ENCODE data around the gene SPRED2. TPM values are rescaled to one million over a fixed set of nuclear protein-coding genes. Genes with fewer than 3 reads are reported as not detected.

The SPRED2 gene
- total and polyA plus RNA-seq, 4 donors, result 6.7 to 7.5 (median 7.1) TPM

- no peak for TF ChIP-seq CTCF (IDR thresholded peaks at IDR 0.05; ENCODE audit: low read depth, low read length, missing input control)
Observed at GRCh38 chr2:65364986-65365733, 67.2 kb downstream of the SPRED2 start (continued).

GRCh38 chr2:65363879-65364666 is 68.3 kb downstream of the SPRED2 start:
- Histone ChIP-seq H3K36me3 (ENCODE audit: control insufficient read depth in 4 of 4, insufficient read depth in 3 of 4, low read depth in 1 of 4, low read length in 3 of 4) (no peaks in the 10 kb centered on the region), H3K27me3 (ENCODE audit: control insufficient read depth in 4 of 4, insufficient read depth in 4 of 4, low read length in 3 of 4) (no peaks in the 10 kb centered on the region), H3K4me3 (ENCODE audit: low read depth in 1 of 3, low read length in 3 of 3) (no peak overlapping the region), H3K4me1 (ENCODE audit: control insufficient read depth in 4 of 4, insufficient read depth in 4 of 4, low read length in 3 of 4) (peaks cover 2 to 42% (median 30%) of the 10 kb centered on the region in 4 donors), H3K27ac (ENCODE audit: low read depth in 1 of 2, low read length in 2 of 2) (peak overlapping the region; percentile 45 to 69), H3K9me3 (ENCODE audit: control insufficient read depth in 4 of 4, low read length in 3 of 4) (no peaks in the 10 kb centered on the region), H3K9ac (ENCODE audit: low read depth in 1 of 2, low read length in 2 of 2) (no peak overlapping the region)
- 45% methylated on average over 6 of the region's 6 CpGs for WGBS
- peak; percentile 62 for TF ChIP-seq YY1 (IDR thresholded peaks at IDR 0.05)
- TF ChIP-seq TAF1 (conservative IDR thresholded peaks at IDR 0.05), result no peak
- TF ChIP-seq RAD21 (IDR thresholded peaks at IDR 0.05), result peak in 1 of 2 donors; percentile 42
- no peak for TF ChIP-seq NR2F2 (IDR thresholded peaks at IDR 0.05)
- TF ChIP-seq RXRA (IDR thresholded peaks at IDR 0.05), result peak; percentile 65 to 69
- peak; percentile 29 for TF ChIP-seq ZBTB33 (IDR thresholded peaks at IDR 0.05)
- peak; percentile 72 for TF ChIP-seq HNF4G (IDR thresholded peaks at IDR 0.05)
- TF ChIP-seq EGR1 (IDR thresholded peaks at IDR 0.05; ENCODE audit: low read depth in 2 of 2), result peak in 1 of 2 donors; percentile 29
- no peak for TF ChIP-seq FOXA1 (IDR thresholded peaks at IDR 0.05)
- TF ChIP-seq MAX (IDR thresholded peaks at IDR 0.05), result peak; percentile 80
- peak; percentile 81 to 87 for TF ChIP-seq HNF4A (conservative IDR thresholded peaks at IDR 0.05)
- peak; percentile 56 for TF ChIP-seq SP1 (IDR thresholded peaks at IDR 0.05)
- no peak for TF ChIP-seq FOXA2 (IDR thresholded peaks at IDR 0.05)
- DNase-seq (ENCODE audit: low spot score), result no peak

GRCh38 chr2:65361623-65362022 is 70.8 kb downstream of the SPRED2 start:
- Histone ChIP-seq H3K27me3 (ENCODE audit: control insufficient read depth in 4 of 4, insufficient read depth in 4 of 4, low read length in 3 of 4) (no peaks in the 10 kb centered on the region), H3K9me3 (ENCODE audit: control insufficient read depth in 4 of 4, low read length in 3 of 4) (no peaks in the 10 kb centered on the region), H3K4me1 (ENCODE audit: control insufficient read depth in 4 of 4, insufficient read depth in 4 of 4, low read length in 3 of 4) (peaks cover 2 to 51% (median 40%) of the 10 kb centered on the region in 4 donors), H3K27ac (ENCODE audit: low read depth in 1 of 2, low read length in 2 of 2) (no peak overlapping the region), H3K4me3 (ENCODE audit: low read depth in 1 of 3, low read length in 3 of 3) (no peak overlapping the region), H3K9ac (ENCODE audit: low read depth in 1 of 2, low read length in 2 of 2) (no peak overlapping the region), H3K36me3 (ENCODE audit: control insufficient read depth in 4 of 4, insufficient read depth in 3 of 4, low read depth in 1 of 4, low read length in 3 of 4) (no peaks in the 10 kb centered on the region)
- no peak for DNase-seq (ENCODE audit: low spot score)
- WGBS, result 86% methylated on average over 3 of the region's 3 CpGs
- TF ChIP-seq ZBTB33 (IDR thresholded peaks at IDR 0.05), result no peak
- no peak for TF ChIP-seq TAF1 (conservative IDR thresholded peaks at IDR 0.05)
- no peak for TF ChIP-seq YY1 (IDR thresholded peaks at IDR 0.05)
- TF ChIP-seq ATF3 (IDR thresholded peaks at IDR 0.05), result no peak
- TF ChIP-seq SP1 (IDR thresholded peaks at IDR 0.05), result no peak
- TF ChIP-seq JUND (IDR thresholded peaks at IDR 0.05), result no peak
- TF ChIP-seq HNF4A (conservative IDR thresholded peaks at IDR 0.05), result no peak
- TF ChIP-seq NR2F2 (IDR thresholded peaks at IDR 0.05), result no peak
- TF ChIP-seq RXRA (IDR thresholded peaks at IDR 0.05), result no peak
- no peak for TF ChIP-seq FOXA2 (IDR thresholded peaks at IDR 0.05)
- no peak for TF ChIP-seq FOXA1 (IDR thresholded peaks at IDR 0.05)
- no peak for TF ChIP-seq REST (IDR thresholded peaks at IDR 0.05)
- no peak for TF ChIP-seq MAX (IDR thresholded peaks at IDR 0.05)
